Activated naive CD4-positive, alpha-beta T cell treated with anti-CD3 and anti-CD28 coated beads, Interleukin-2, amount 50 U/mL, for 24 hours (primary cell): Measurements from ENCODE around the gene MDFIC.

Source experiments
- H3K27ac Mint-ChIP-seq: one replicate; pipeline ENCODE4 v1.8.0; 2021; ENCODE audit warnings: mild to moderate bottlenecking, mixed read lengths
- H3K27me3 Mint-ChIP-seq: one replicate; pipeline ENCODE4 v1.8.0; 2021; ENCODE audit warnings: mixed read lengths
- H3K36me3 Mint-ChIP-seq: one replicate; pipeline ENCODE4 v1.8.0; 2021; ENCODE audit warnings: mixed read lengths
- H3K4me1 Mint-ChIP-seq: one replicate; pipeline ENCODE4 v1.8.0; 2021; ENCODE audit warnings: mixed read lengths
- H3K4me3 Mint-ChIP-seq: one replicate; pipeline ENCODE4 v1.8.0; 2021; ENCODE audit warnings: mild to moderate bottlenecking, mixed read lengths
- H3K9me3 Mint-ChIP-seq: one replicate; pipeline ENCODE4 v1.8.0; 2021; ENCODE audit warnings: mixed read lengths

Gene MDFIC

DNA sequence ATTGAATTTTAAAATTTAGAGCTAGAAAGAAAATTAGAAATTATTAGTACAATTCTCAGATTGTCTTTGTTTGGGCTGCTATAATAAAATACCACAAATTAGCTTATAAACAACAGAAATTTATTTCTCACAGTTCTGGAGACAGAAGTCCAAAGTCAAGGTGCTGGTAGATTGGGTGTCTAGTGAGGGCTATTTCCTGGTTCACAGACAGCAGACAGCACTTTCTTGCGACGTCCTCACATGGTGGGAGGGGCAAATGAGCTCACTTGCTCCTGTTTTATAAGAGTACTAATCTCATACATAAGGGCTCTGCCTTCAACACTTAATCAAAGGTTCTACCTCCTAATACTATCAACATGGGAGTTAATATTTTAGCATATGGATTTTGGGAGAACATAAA is 134.1 kb downstream of the MDFIC start:
- Mint-ChIP-seq H3K4me1 (no peaks in the 10 kb centered on the region), H3K4me3 (no peak overlapping the region), H3K36me3 (no peaks in the 10 kb centered on the region), H3K27me3 (no peaks in the 10 kb centered on the region), H3K9me3 (peaks cover 5% of the 10 kb centered on the region), H3K27ac (no peak overlapping the region)

GRCh38 chr7:115058726-115059125 is 136.8 kb downstream of the MDFIC start:
- no peaks in the 10 kb centered on the region for H3K9me3 Mint-ChIP-seq
- no peaks in the 10 kb centered on the region for H3K36me3 Mint-ChIP-seq
- H3K27ac Mint-ChIP-seq: no peak overlapping the region
- no peak overlapping the region for H3K4me3 Mint-ChIP-seq
- no peaks in the 10 kb centered on the region for H3K27me3 Mint-ChIP-seq
- no peaks in the 10 kb centered on the region for H3K4me1 Mint-ChIP-seq

GRCh38 chr7:115059321-115059720 is 137.4 kb downstream of the MDFIC start:
- Mint-ChIP-seq H3K27ac (no peak overlapping the region), H3K4me1 (no peaks in the 10 kb centered on the region), H3K27me3 (no peaks in the 10 kb centered on the region), H3K36me3 (no peaks in the 10 kb centered on the region), H3K9me3 (no peaks in the 10 kb centered on the region), H3K4me3 (no peak overlapping the region)

DNA sequence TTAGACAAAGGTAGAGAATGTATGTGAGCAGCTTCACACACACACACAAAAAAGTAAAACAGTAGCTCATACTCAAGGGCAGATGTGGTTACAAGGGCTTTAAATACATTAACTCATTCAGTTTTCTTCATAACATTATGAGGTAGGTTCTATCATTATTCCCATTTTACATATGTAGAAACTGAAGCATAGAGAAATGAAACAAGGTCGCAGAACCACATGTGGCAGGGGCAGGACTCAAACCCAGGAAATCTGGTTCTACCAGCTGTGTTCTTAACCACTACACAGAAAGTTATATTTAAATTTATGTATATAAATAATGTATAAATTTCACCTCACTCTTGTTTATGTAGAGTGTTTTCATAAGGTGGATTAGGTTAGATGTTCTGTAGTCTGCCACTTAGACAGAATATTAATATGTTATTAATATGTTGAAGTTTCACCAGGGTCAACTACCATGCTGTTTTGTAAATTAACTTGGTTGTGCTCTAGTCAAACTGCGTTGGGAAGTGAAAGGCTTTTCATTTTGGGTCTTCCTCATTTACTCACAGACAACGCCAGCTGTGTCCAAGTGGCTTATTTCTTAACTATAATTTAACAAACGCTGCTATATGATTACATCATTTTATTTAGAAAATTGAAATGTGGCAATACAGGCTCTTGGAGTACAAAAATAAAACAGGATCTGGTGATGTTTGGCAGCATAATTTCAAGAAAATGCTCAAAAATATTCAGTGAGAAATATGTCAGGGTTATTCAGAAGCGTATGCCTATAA is 138.4 kb downstream of the MDFIC start:
- Mint-ChIP-seq H3K36me3 (no peaks in the 10 kb centered on the region), H3K9me3 (no peaks in the 10 kb centered on the region), H3K27me3 (no peaks in the 10 kb centered on the region), H3K27ac (no peak overlapping the region), H3K4me1 (no peaks in the 10 kb centered on the region), H3K4me3 (no peak overlapping the region)

DNA sequence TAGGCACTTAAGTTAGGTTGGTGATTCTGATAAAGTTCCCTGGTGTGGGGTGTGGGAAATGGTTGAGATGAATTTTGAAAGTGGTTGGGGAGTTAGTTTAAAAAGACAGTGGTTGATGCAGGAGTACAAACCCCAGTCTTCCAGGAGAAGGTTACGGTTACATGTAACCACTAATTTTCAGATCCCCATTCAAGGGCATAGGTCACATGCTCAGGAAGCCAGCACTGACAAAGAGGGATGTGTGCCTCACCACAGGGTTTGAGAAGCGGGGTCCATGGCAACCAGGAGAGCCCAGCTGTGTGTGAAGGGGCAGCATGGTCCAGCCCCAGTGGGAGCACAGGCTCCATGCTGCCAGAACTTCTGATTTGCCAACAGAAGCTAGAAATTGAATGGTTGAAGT is 144.2 kb downstream of the MDFIC start:
- no peaks in the 10 kb centered on the region for H3K4me1 Mint-ChIP-seq
- no peaks in the 10 kb centered on the region for H3K36me3 Mint-ChIP-seq
- H3K4me3 Mint-ChIP-seq: no peak overlapping the region
- H3K9me3 Mint-ChIP-seq: no peaks in the 10 kb centered on the region
- H3K27ac Mint-ChIP-seq: no peak overlapping the region
- no peaks in the 10 kb centered on the region for H3K27me3 Mint-ChIP-seq

DNA sequence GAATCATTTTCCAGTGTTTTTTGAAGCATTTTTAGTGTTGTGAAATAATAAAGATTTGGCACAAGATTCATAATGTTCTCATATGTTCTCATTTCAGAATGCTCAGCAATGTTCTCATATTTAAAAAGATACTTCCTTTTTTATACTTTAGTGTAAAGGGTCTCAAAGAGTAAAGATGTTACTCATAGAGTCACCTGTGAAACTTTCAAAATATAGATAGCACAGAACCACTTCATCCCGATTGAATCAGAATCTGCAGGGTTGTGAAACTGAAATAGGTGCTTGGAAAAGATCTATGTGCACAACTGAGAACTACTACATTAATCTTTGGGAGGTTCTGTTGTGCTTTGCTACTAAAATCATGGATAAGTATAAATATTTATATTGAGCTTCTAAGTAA is 144.7 kb downstream of the MDFIC start:
- H3K27me3 Mint-ChIP-seq: no peaks in the 10 kb centered on the region
- H3K4me3 Mint-ChIP-seq: no peak overlapping the region
- H3K9me3 Mint-ChIP-seq: no peaks in the 10 kb centered on the region
- H3K36me3 Mint-ChIP-seq: no peaks in the 10 kb centered on the region
- no peaks in the 10 kb centered on the region for H3K4me1 Mint-ChIP-seq
- no peak overlapping the region for H3K27ac Mint-ChIP-seq

GRCh38 chr7:115068220-115068619 is 146.3 kb downstream of the MDFIC start:
- no peaks in the 10 kb centered on the region for H3K9me3 Mint-ChIP-seq

More at GRCh38 chr7:115068220-115068619, 146.3 kb downstream of the MDFIC start:
- H3K36me3 Mint-ChIP-seq: peaks cover 2% of the 10 kb centered on the region
- no peaks in the 10 kb centered on the region for H3K4me1 Mint-ChIP-seq
- H3K27ac Mint-ChIP-seq: no peak overlapping the region
- H3K4me3 Mint-ChIP-seq: no peak overlapping the region
- no peaks in the 10 kb centered on the region for H3K27me3 Mint-ChIP-seq
